Measurements from ENCODE around the gene ANK3. TPM values are rescaled to one million over a fixed set of nuclear protein-coding genes. Genes with fewer than 3 reads are reported as not detected.
A peak's percentile ranks its signal among the peaks of the same experiment; 100 is the strongest.

ANK3 gene
- polyA plus RNA-seq, 1 experiment = 1.6 TPM

DNA sequence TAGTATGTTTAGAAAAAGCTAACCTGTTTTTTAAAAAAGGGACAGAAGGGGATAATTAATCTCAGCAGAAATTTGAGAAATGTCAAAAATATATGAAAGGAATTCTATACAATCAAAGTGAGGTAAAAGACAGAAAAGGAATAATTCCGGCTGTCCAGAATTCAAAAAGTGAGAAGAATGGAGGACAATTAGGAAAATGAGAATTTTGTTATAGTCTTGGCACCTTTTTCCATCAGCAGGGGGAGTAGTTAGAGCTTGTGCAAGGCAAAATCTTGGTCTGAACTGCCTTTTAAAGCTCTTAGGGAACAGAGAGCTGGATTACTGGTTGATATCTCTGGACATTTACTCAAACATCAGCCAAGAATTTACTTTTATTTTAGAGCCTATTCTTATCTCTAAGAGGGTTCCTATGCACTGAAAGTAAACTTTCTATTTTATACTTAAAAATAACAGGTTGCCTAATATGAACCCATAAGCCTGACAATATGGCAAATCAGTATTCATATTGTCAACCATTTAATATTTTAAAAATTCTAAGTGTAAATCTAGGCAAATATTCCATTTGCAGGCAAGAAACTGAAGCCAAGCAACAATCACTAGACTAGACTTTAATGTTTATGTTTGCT is 185.6 kb downstream of the ANK3 start:
- CTCF ChIA-PET = interaction anchor here (0.6 to 5.6 kb wide), 51 partner anchors 8 to 581 kb away, joined by 3 to 55 read pairs (median 4); no protein-coding TSS in a partner anchor
- no peaks in the 10 kb centered on the region for H3K9me3 ChIP-seq (ENCODE audit: control insufficient read depth, insufficient read depth, low read length)
- TF ChIP-seq, protein P1, sequence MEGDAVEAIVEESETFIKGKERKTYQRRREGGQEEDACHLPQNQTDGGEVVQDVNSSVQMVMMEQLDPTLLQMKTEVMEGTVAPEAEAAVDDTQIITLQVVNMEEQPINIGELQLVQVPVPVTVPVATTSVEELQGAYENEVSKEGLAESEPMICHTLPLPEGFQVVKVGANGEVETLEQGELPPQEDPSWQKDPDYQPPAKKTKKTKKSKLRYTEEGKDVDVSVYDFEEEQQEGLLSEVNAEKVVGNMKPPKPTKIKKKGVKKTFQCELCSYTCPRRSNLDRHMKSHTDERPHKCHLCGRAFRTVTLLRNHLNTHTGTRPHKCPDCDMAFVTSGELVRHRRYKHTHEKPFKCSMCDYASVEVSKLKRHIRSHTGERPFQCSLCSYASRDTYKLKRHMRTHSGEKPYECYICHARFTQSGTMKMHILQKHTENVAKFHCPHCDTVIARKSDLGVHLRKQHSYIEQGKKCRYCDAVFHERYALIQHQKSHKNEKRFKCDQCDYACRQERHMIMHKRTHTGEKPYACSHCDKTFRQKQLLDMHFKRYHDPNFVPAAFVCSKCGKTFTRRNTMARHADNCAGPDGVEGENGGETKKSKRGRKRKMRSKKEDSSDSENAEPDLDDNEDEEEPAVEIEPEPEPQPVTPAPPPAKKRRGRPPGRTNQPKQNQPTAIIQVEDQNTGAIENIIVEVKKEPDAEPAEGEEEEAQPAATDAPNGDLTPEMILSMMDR (IDR thresholded peaks at IDR 0.05; ENCODE audit: low read depth, low read length) = peak; percentile 79
- DNase-seq (ENCODE audit: low read depth, low spot score) = no peak
- H3K27ac ChIP-seq (ENCODE audit: low read depth, low read length) = no peak overlapping the region
- H3K4me3 ChIP-seq (ENCODE audit: low read depth, low read length) = no peak overlapping the region
- POLR2A ChIA-PET = no interaction called here
- H3K27me3 ChIP-seq (ENCODE audit: control insufficient read depth, insufficient read depth, low read length) = no peaks in the 10 kb centered on the region

DNA sequence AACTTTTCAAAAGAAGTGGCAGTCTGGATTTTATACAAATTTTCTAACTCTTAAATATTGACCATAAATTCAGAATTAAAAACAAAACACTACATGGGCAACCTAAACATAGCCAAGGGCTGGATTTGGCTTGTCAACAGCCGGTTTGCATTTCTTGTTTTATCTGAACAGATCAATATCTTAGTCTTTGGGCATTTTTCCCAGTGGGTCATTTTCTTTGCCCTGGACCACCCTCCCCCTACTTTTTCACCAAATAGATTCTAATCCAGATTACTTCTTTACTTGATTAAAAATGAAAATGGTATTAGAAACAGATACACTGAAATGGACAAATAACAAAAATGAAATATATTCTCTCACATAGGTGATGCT is 189.0 kb downstream of the ANK3 start:
- Histone ChIP-seq H3K27me3 (ENCODE audit: control insufficient read depth, insufficient read depth, low read length) (peaks cover 2% of the 10 kb centered on the region), H3K9me3 (ENCODE audit: control insufficient read depth, insufficient read depth, low read length) (no peaks in the 10 kb centered on the region), H3K27ac (ENCODE audit: low read depth, low read length) (no peak overlapping the region), H3K4me3 (ENCODE audit: low read depth, low read length) (no peak overlapping the region)
- POLR2A ChIA-PET = no interaction called here
- TF ChIP-seq, protein P1 (IDR thresholded peaks at IDR 0.05; ENCODE audit: low read depth, low read length) = no peak
- no peak for DNase-seq (ENCODE audit: low read depth, low spot score)
- CTCF ChIA-PET = interaction anchor here (0.7 to 5.6 kb wide), 5 partner anchors 9 to 454 kb away, joined by 3 to 48 read pairs (median 3); no protein-coding TSS in a partner anchor

DNA sequence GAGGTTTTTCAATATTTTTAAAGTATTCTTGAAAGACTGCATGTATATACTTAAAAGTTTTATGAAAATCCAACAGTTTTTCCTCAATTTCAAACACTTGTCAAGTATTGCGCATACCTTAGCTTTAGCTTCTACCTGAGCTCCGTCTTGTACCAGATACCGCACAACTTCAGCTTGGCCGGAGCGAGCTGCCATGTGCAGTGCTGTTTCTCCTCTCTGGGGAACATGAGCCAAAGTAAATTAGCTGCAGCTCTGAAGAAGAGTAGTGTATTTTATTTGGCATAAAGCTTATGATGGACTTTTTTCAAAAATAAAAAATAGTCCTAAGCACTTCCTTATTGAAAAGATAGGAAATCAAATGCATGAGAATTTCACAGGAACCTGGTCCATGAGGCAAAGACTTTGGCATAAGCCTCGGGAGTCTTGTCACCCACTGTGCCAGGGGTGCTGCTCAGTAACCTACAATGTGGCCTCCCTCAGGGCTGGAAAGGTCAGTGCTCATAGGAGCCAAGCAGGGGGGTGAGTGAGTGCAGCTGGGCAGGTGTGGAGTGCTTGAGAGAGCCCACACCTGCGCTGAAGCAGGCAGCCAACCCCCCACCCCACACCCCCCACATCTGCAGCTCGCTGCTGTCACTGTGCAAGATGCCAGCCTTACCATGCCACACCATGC is 189.5 kb downstream of the ANK3 start:
- ChIA-PET POLR2A (no interaction called here), CTCF (interaction anchor here (1.5 to 5.6 kb wide), 2 partner anchors 9 to 85 kb away, joined by 3 to 48 read pairs; no protein-coding TSS in a partner anchor)
- Histone ChIP-seq H3K27me3 (ENCODE audit: control insufficient read depth, insufficient read depth, low read length) (peaks cover 2% of the 10 kb centered on the region), H3K4me3 (ENCODE audit: low read depth, low read length) (no peak overlapping the region), H3K9me3 (ENCODE audit: control insufficient read depth, insufficient read depth, low read length) (no peaks in the 10 kb centered on the region), H3K27ac (ENCODE audit: low read depth, low read length) (no peak overlapping the region)
- DNase-seq (ENCODE audit: low read depth, low spot score) = no peak
- TF ChIP-seq, protein P1 (IDR thresholded peaks at IDR 0.05; ENCODE audit: low read depth, low read length) = no peak

DNA sequence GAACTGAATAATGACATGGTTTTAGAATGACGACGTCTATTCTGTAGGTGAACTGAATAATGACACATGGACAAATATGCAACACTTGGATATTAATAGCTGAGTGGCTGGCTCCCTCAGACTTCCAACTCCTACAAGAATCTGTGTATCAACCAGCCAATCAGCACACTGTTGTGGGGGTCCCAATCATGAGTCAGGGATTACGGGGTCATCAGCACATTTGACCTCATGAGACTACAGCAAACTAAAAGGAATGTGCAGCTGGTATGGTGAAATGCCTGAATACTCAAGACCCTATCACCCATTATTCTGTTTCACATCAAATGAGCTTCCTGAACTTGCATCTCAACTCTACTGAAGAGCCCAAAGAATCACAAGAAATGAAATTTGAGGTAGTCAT is 192.5 kb downstream of the ANK3 start:
- TF ChIP-seq, protein P1 (IDR thresholded peaks at IDR 0.05; ENCODE audit: low read depth, low read length) = no peak
- ChIA-PET POLR2A (no interaction called here), CTCF (interaction anchor here (0.8 to 2.1 kb wide), 4 partner anchors 10 to 237 kb away, joined by 3 to 9 read pairs (median 4); no protein-coding TSS in a partner anchor)
- DNase-seq (ENCODE audit: low read depth, low spot score) = no peak
- Histone ChIP-seq H3K9me3 (ENCODE audit: control insufficient read depth, insufficient read depth, low read length) (no peaks in the 10 kb centered on the region), H3K27ac (ENCODE audit: low read depth, low read length) (no peak overlapping the region), H3K27me3 (ENCODE audit: control insufficient read depth, insufficient read depth, low read length) (peaks cover 2% of the 10 kb centered on the region), H3K4me3 (ENCODE audit: low read depth, low read length) (no peak overlapping the region)

DNA sequence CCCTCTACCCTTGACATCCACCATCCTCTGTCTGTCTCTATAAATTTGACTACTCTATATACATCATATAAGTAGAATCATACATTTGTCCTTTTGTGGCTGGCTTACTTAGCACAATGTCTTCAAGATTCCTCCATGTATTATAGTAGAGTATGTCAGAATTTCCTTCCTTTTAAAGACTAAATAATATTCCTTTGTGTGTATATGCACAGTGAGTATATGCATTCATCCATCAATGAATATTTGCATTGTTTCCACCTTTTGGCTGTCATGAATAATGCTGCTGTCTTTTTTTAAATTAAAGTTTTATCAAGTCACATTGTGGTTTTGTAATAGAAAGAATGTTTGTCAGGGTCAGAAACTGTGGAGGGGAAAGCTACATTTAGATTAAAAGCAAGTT is 195.3 kb downstream of the ANK3 start:
- ChIA-PET CTCF (interaction anchor here (1.5 to 2.7 kb wide), 5 partner anchors 9 to 80 kb away, joined by 3 to 9 read pairs (median 5); no protein-coding TSS in a partner anchor), POLR2A (no interaction called here)

More for the DNA sequence above, 195.3 kb downstream of the ANK3 start:
- H3K27me3 ChIP-seq (ENCODE audit: control insufficient read depth, insufficient read depth, low read length) = peaks cover 2% of the 10 kb centered on the region
- H3K4me3 ChIP-seq (ENCODE audit: low read depth, low read length) = no peak overlapping the region
- TF ChIP-seq, protein P1 (IDR thresholded peaks at IDR 0.05; ENCODE audit: low read depth, low read length) = no peak
- no peak overlapping the region for H3K27ac ChIP-seq (ENCODE audit: low read depth, low read length)
- H3K9me3 ChIP-seq (ENCODE audit: control insufficient read depth, insufficient read depth, low read length) = no peaks in the 10 kb centered on the region
- no peak for DNase-seq (ENCODE audit: low read depth, low spot score)
